Activated gamma-delta T cell treated with Interleukin-2 at 50 U/mL for 16 hours (primary cell): Measurements from ENCODE around the gene POC5.
"Not testable (repeated sequence)": the region's sequence is repeated elsewhere in the genome, so short reads cannot be mapped to it uniquely, and the experiment has no call there.

Experiments used
- DNase-seq: peaks from one replicate; pipeline ENCODE4 v3.0.0-alpha.2; 2020

Gene POC5

GRCh38 chr5:75706016-75706415 is 11.2 kb downstream of the POC5 start:
- no peak for DNase-seq

GRCh38 chr5:75701856-75702255 is 15.4 kb downstream of the POC5 start:
- DNase-seq, result no peak

GRCh38 chr5:75695472-75696351 is 21.5 kb downstream of the POC5 start:
- DNase-seq, result not testable (repeated sequence)

GRCh38 chr5:75694781-75695180 is 22.5 kb downstream of the POC5 start:
- no peak for DNase-seq

- no peak for DNase-seq
These were observed 26.6 kb downstream of the POC5 start for GRCh38 chr5:75690669-75691068.

- DNase-seq, result no peak
These were observed 30.8 kb downstream of the POC5 start for GRCh38 chr5:75686480-75686879.

- DNase-seq, result no peak
These were observed 32.1 kb downstream of the POC5 start for GRCh38 chr5:75685141-75685540.

- no peak for DNase-seq
These were observed 36.0 kb downstream of the POC5 start for GRCh38 chr5:75681125-75681830.

- DNase-seq, result no peak
These were observed 39.1 kb downstream of the POC5 start for GRCh38 chr5:75678155-75678554.

GRCh38 chr5:75677607-75678006 is 39.6 kb downstream of the POC5 start:
- DNase-seq, result no peak

GRCh38 chr5:75675783-75676182 is 41.5 kb downstream of the POC5 start:
- no peak for DNase-seq

- DNase-seq, result no peak
These were observed 44.6 kb downstream of the POC5 start for GRCh38 chr5:75672616-75673015.

- DNase-seq, result no peak
These were observed 45.7 kb downstream of the POC5 start for GRCh38 chr5:75671506-75671905.

- DNase-seq, result no peak
These were observed 46.7 kb downstream of the POC5 start for GRCh38 chr5:75670577-75670976.

- DNase-seq, result peak; percentile 17
These were observed 48.1 kb downstream of the POC5 start for GRCh38 chr5:75668977-75669689.

GRCh38 chr5:75668445-75668844 is 48.8 kb downstream of the POC5 start:
- no peak for DNase-seq

GRCh38 chr5:75667586-75667985 is 49.7 kb downstream of the POC5 start:
- no peak for DNase-seq

- DNase-seq, result no peak
These were observed 50.4 kb downstream of the POC5 start for GRCh38 chr5:75666801-75667200.

- DNase-seq, result no peak
These were observed 52.3 kb downstream of the POC5 start for GRCh38 chr5:75664979-75665378.

GRCh38 chr5:75663579-75664284 is 53.5 kb downstream of the POC5 start:
- DNase-seq, result no peak

- DNase-seq, result no peak
These were observed 55.2 kb downstream of the POC5 start for GRCh38 chr5:75662061-75662460.

GRCh38 chr5:75660678-75661465 is 56.4 kb downstream of the POC5 start:
- no peak for DNase-seq
